Measurements from ENCODE around the gene KAT2B.

GRCh38 chr3:20185331-20185678 is 145.1 kb downstream of the KAT2B start:
- TF ChIP-seq, protein P1, sequence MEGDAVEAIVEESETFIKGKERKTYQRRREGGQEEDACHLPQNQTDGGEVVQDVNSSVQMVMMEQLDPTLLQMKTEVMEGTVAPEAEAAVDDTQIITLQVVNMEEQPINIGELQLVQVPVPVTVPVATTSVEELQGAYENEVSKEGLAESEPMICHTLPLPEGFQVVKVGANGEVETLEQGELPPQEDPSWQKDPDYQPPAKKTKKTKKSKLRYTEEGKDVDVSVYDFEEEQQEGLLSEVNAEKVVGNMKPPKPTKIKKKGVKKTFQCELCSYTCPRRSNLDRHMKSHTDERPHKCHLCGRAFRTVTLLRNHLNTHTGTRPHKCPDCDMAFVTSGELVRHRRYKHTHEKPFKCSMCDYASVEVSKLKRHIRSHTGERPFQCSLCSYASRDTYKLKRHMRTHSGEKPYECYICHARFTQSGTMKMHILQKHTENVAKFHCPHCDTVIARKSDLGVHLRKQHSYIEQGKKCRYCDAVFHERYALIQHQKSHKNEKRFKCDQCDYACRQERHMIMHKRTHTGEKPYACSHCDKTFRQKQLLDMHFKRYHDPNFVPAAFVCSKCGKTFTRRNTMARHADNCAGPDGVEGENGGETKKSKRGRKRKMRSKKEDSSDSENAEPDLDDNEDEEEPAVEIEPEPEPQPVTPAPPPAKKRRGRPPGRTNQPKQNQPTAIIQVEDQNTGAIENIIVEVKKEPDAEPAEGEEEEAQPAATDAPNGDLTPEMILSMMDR (conservative IDR thresholded peaks at IDR 0.05; ENCODE audit: low read depth, low read length), result no peak
- no peak for TF ChIP-seq EZH2 (IDR thresholded peaks at IDR 0.05; ENCODE audit: borderline replicate concordance, low read depth, low read length, poor library complexity, severe bottlenecking)
